Natural killer cell (primary cell): ENCODE results near the gene NKX6-2. TPM values are rescaled to one million over a fixed set of nuclear protein-coding genes. Genes with fewer than 3 reads are reported as not detected.

Source experiments
- ATAC-seq, 3 donors: fragments of 150-1000 bp in 2 of 3; fragments of 200-7000 bp in 1 of 3; cut with Tn5 transposase; 1 replicate in 1 of 3; 2 replicates in 2 of 3; pipeline ENCODE4 v1.10.0; 2021; ENCODE audit warnings: mild to moderate bottlenecking in 2 of 3, moderate library complexity in 2 of 3
- DNase-seq, 2 donors: peaks; one replicate each; pipeline versions ENCODE4 v3.0.0 to v3.0.0-alpha.2; 2013 to 2021; ENCODE audit warnings: mixed read lengths in 1 of 2
- H3K27ac ChIP-seq: one replicate; pipeline ENCODE4 v1.5.1; 2013; ENCODE audit warnings: mild to moderate bottlenecking, low read length
- H3K27me3 ChIP-seq: one replicate; pipeline ENCODE4 v1.6.1; 2013; ENCODE audit warnings: low read length; ENCODE audit not compliant: control insufficient read depth, insufficient read depth
- H3K36me3 ChIP-seq: one replicate; pipeline ENCODE4 v1.6.1; 2013; ENCODE audit warnings: low read length; ENCODE audit not compliant: control insufficient read depth, insufficient read depth
- H3K4me1 ChIP-seq: one replicate; pipeline ENCODE4 v1.6.1; 2013; ENCODE audit warnings: low read length; ENCODE audit not compliant: control insufficient read depth, insufficient read depth
- H3K4me3 ChIP-seq: one replicate; pipeline ENCODE4 v1.5.1; 2013; ENCODE audit warnings: low read length
- H3K9me3 ChIP-seq: one replicate; pipeline ENCODE4 v1.6.1; 2013; ENCODE audit warnings: low read length; ENCODE audit not compliant: control insufficient read depth, insufficient read depth
- H3K27ac Mint-ChIP-seq, 2 donors: one replicate each; pipeline ENCODE4 v1.8.0; 2022; ENCODE audit warnings: mild to moderate bottlenecking in 2 of 2, mixed read lengths in 2 of 2, moderate library complexity in 1 of 2
- H3K27me3 Mint-ChIP-seq, 2 donors: one replicate each; pipeline ENCODE4 v1.8.0; 2022; ENCODE audit warnings: low read depth in 2 of 2, mixed read lengths in 2 of 2
- H3K36me3 Mint-ChIP-seq: one replicate; pipeline ENCODE4 v1.8.0; 2022; ENCODE audit warnings: mixed read lengths
- H3K4me1 Mint-ChIP-seq, 2 donors: one replicate each; pipeline ENCODE4 v1.8.0; 2022; ENCODE audit warnings: mixed read lengths in 2 of 2
- H3K4me3 Mint-ChIP-seq: one replicate; pipeline ENCODE4 v1.8.0; 2022; ENCODE audit warnings: mild to moderate bottlenecking, moderate library complexity, mixed read lengths
- H3K9me3 Mint-ChIP-seq, 2 donors: one replicate each; pipeline ENCODE4 v1.8.0; 2022; ENCODE audit warnings: mixed read lengths in 2 of 2
- WGBS: methylation state at CpG from one replicate; pipeline ENCODE4 v1.1.7; 2013; ENCODE audit warnings: missing lambda C conversion rate; ENCODE audit not compliant: insufficient coverage; 5-methylcytosine and 5-hydroxymethylcytosine counted together
- intact Hi-C: fragments of 100-400 bp; cut with micrococcal nuclease; formaldehyde crosslinking; loops from one replicate; pipeline ENCODE4 v1.14.2; 2022
- total RNA-seq, 4 donors: library from RNA; stranded (reverse); fragments of 120-200 nt in 1 of 4; gene quantifications; one replicate each; pipeline versions ENCODE4 v1.2.3 to v1.2.4, GENCODE V29; 2013 to 2022
- TF ChIP-seq, protein P1 (sequence below): fragments of 200-600 bp; IDR thresholded peaks from one replicate; pipeline ENCODE4 v1.8.0; 2022; ENCODE audit warnings: antibody characterized with exemption

NKX6-2 gene
- total RNA-seq, 3 donors from 2014 or later (not counting 1 experiment from before 2014, with no cell fraction given): not detected

DNA sequence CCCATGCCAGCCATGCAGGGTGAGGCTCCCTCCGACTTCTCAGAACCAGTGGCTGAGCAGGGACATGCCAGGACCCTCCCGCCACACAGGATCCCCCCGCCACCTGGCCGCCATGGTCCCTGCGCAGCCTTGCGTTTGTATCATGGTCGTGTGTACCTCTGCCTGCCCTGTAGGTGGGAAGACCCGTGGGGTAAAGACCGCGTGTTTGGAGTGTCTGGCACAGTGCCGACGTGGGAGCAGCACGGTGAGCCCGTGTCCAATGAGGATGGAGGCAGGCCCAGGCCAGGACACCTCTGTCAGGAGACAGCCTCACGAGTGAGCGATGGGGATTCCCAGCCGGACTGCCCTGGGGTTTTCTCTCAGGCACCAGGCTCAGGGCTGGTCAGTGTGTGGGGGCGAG, 31.9 kb downstream of the NKX6-2 start:
- H3K36me3 ChIP-seq: peaks cover 2% of the 10 kb centered on the region
- H3K27ac ChIP-seq: no peak overlapping the region
- H3K9me3 ChIP-seq: no peaks in the 10 kb centered on the region
- H3K4me3 ChIP-seq: no peak overlapping the region
- Mint-ChIP-seq H3K27ac (no peak overlapping the region), H3K36me3 (no peaks in the 10 kb centered on the region), H3K27me3 (no peaks in the 10 kb centered on the region), H3K9me3 (no peaks in the 10 kb centered on the region), H3K4me3 (no peak overlapping the region), H3K4me1 (no peaks in the 10 kb centered on the region)
- TF ChIP-seq, protein P1, sequence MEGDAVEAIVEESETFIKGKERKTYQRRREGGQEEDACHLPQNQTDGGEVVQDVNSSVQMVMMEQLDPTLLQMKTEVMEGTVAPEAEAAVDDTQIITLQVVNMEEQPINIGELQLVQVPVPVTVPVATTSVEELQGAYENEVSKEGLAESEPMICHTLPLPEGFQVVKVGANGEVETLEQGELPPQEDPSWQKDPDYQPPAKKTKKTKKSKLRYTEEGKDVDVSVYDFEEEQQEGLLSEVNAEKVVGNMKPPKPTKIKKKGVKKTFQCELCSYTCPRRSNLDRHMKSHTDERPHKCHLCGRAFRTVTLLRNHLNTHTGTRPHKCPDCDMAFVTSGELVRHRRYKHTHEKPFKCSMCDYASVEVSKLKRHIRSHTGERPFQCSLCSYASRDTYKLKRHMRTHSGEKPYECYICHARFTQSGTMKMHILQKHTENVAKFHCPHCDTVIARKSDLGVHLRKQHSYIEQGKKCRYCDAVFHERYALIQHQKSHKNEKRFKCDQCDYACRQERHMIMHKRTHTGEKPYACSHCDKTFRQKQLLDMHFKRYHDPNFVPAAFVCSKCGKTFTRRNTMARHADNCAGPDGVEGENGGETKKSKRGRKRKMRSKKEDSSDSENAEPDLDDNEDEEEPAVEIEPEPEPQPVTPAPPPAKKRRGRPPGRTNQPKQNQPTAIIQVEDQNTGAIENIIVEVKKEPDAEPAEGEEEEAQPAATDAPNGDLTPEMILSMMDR: no peak
- DNase-seq: no peak
- WGBS: 97% methylated on average over 18 of the region's 18 CpGs
- H3K27me3 ChIP-seq: no peaks in the 10 kb centered on the region
- H3K4me1 ChIP-seq: no peaks in the 10 kb centered on the region
- no peak for ATAC-seq
- intact Hi-C loops: no loop called here

DNA sequence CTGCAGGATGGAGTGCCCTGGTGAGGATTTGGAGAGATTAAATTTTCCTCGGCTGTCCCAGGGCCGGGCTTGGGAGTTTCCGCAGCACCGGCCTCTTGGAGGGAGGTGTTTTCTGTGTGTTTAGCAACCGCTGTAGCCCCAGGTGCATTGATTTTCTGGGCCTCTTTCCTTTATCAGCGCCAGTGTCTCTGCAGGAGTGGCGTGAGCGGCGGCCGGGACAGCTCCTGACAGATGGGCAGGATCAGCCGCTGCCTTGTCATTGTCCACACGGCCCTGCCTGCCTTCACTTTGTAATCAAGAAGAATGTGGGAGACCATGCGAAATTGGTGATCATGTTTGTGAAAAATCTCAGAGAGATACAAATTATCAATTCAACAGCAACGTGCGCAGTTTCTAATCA, 32.4 kb downstream of the NKX6-2 start:
- peaks cover 2% of the 10 kb centered on the region for H3K36me3 ChIP-seq
- WGBS: 97% methylated on average over 15 of the region's 15 CpGs

DNA sequence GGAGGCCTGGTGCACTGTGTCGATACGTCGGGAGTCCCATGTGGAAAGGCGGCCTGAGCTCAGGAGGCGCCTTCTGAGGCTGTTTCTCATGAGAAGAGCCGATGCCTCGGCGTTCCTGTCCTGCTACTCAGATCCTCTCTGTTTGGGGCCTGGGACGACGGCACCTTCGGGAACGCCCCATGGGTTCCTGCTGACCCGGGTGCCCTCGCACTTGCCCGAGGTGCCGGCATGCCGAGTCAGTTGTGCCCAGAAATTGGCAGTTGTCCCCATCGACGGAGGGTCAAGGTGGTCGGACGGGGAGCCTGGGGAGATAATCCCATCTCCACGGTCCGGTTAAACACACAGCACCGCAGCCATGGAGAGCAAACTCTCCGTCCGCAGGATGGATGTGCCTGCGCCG, 33.0 kb downstream of the NKX6-2 start:
- H3K27me3 ChIP-seq: no peaks in the 10 kb centered on the region
- WGBS: 98% methylated on average over 28 of the region's 28 CpGs
- peaks cover 2% of the 10 kb centered on the region for H3K36me3 ChIP-seq
- H3K27me3 Mint-ChIP-seq: no peaks in the 10 kb centered on the region
- no peak overlapping the region for H3K27ac ChIP-seq
- H3K4me1 ChIP-seq: no peaks in the 10 kb centered on the region
- H3K4me1 Mint-ChIP-seq: no peaks in the 10 kb centered on the region
- TF ChIP-seq, protein P1: no peak
- no peaks in the 10 kb centered on the region for H3K9me3 Mint-ChIP-seq
- no peak overlapping the region for H3K27ac Mint-ChIP-seq
- intact Hi-C loops: no loop called here
- H3K4me3 ChIP-seq: no peak overlapping the region
- DNase-seq (no peak), ATAC-seq (no peak)
- no peaks in the 10 kb centered on the region for H3K9me3 ChIP-seq
- H3K4me3 Mint-ChIP-seq: no peak overlapping the region
- no peaks in the 10 kb centered on the region for H3K36me3 Mint-ChIP-seq

More for the DNA sequence above, 32.4 kb downstream of the NKX6-2 start:
- Histone ChIP-seq H3K4me3 (no peak overlapping the region), H3K4me1 (no peaks in the 10 kb centered on the region), H3K27ac (no peak overlapping the region), H3K27me3 (no peaks in the 10 kb centered on the region), H3K9me3 (no peaks in the 10 kb centered on the region)
- H3K4me1 Mint-ChIP-seq: no peaks in the 10 kb centered on the region
- no peak overlapping the region for H3K4me3 Mint-ChIP-seq
- H3K27ac Mint-ChIP-seq: no peak overlapping the region
- intact Hi-C loops: no loop called here
- no peaks in the 10 kb centered on the region for H3K9me3 Mint-ChIP-seq
- no peak for ATAC-seq
- H3K27me3 Mint-ChIP-seq: no peaks in the 10 kb centered on the region
- no peaks in the 10 kb centered on the region for H3K36me3 Mint-ChIP-seq
- TF ChIP-seq, protein P1: no peak
- DNase-seq: no peak

DNA sequence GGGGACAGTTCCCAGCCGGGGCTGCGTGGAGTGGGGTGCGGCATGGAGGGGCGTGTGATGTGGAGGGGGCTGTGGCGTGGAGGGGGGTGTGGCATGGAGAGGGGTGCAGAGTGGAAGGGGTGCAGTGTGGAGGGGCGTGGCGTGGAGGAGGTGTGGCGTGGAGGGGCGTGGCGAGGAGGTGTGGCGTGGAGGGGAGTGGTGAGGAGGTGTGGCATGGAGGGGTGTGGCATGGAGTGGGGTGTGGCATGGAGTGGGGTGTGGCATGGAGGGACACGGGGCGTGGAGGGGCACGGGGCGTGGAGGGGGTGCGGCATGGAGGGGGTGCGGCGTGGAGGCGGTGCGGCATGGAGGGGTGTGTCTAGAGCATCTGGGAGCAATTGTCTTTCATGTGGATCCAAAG, 33.6 kb downstream of the NKX6-2 start:
- TF ChIP-seq, protein P1: no peak
- no peak for ATAC-seq

More for the DNA sequence above, 33.6 kb downstream of the NKX6-2 start:
- Mint-ChIP-seq H3K4me1 (no peaks in the 10 kb centered on the region), H3K36me3 (no peaks in the 10 kb centered on the region), H3K9me3 (no peaks in the 10 kb centered on the region), H3K27ac (no peak overlapping the region), H3K4me3 (no peak overlapping the region), H3K27me3 (no peaks in the 10 kb centered on the region)
- 97% methylated on average over 20 of the region's 20 CpGs for WGBS
- no peaks in the 10 kb centered on the region for H3K9me3 ChIP-seq
- no peaks in the 10 kb centered on the region for H3K4me1 ChIP-seq
- peaks cover 2% of the 10 kb centered on the region for H3K36me3 ChIP-seq
- H3K27ac ChIP-seq: no peak overlapping the region
- intact Hi-C loops: no loop called here
- no peak for DNase-seq
- H3K4me3 ChIP-seq: no peak overlapping the region
- H3K27me3 ChIP-seq: no peaks in the 10 kb centered on the region
